Fibroblast of mammary gland (primary cell): Measurements from ENCODE around the gene MYBPH.

Experiments
- DNase-seq: peaks from one replicate; pipeline ENCODE4 v3.0.0-alpha.2; 2010; ENCODE audit warnings: low read depth
- H3K4me3 ChIP-seq: 2 replicates; pipeline ENCODE4 v1.5.1; 2011; ENCODE audit warnings: low read depth, mild to moderate bottlenecking, low read length, moderate library complexity; ENCODE audit not compliant: control insufficient read depth
- TF ChIP-seq, protein P1 (sequence below): conservative IDR thresholded peaks from 2 replicates; pipeline ENCODE4 v1.5.1; 2011; ENCODE audit warnings: low read depth, low read length, inconsistent platforms; ENCODE audit not compliant: control insufficient read depth, insufficient read depth

Gene MYBPH

DNA sequence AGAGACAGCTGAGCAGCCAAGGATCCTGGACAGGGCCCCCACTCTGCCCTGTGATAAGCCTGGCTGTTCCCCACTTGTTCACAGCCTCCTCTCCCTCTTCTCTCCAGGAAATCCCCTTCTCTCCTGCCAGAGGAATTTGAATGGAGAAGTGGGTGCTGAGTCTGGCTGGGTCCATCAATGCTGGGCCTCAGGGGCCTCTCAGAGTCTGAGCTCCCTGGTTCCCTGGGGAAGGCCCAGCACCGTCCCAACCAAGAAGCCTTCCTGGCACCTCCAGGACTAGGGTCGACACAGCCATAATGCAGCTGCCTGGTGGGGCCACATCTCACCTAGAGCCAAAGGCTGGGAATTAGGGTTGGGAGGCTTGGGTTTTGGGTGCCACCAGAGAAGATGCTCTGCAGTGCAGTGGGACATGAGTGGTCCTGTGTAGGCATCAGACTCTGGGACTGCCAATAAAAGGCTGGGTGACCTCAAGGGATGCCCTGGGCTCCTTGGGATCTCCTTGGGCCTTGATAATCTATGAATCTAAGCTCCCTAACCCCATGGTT is 2.5 kb downstream of the MYBPH start:
- no peak overlapping the region for H3K4me3 ChIP-seq
- TF ChIP-seq, protein P1, sequence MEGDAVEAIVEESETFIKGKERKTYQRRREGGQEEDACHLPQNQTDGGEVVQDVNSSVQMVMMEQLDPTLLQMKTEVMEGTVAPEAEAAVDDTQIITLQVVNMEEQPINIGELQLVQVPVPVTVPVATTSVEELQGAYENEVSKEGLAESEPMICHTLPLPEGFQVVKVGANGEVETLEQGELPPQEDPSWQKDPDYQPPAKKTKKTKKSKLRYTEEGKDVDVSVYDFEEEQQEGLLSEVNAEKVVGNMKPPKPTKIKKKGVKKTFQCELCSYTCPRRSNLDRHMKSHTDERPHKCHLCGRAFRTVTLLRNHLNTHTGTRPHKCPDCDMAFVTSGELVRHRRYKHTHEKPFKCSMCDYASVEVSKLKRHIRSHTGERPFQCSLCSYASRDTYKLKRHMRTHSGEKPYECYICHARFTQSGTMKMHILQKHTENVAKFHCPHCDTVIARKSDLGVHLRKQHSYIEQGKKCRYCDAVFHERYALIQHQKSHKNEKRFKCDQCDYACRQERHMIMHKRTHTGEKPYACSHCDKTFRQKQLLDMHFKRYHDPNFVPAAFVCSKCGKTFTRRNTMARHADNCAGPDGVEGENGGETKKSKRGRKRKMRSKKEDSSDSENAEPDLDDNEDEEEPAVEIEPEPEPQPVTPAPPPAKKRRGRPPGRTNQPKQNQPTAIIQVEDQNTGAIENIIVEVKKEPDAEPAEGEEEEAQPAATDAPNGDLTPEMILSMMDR, result no peak
- no peak for DNase-seq

DNA sequence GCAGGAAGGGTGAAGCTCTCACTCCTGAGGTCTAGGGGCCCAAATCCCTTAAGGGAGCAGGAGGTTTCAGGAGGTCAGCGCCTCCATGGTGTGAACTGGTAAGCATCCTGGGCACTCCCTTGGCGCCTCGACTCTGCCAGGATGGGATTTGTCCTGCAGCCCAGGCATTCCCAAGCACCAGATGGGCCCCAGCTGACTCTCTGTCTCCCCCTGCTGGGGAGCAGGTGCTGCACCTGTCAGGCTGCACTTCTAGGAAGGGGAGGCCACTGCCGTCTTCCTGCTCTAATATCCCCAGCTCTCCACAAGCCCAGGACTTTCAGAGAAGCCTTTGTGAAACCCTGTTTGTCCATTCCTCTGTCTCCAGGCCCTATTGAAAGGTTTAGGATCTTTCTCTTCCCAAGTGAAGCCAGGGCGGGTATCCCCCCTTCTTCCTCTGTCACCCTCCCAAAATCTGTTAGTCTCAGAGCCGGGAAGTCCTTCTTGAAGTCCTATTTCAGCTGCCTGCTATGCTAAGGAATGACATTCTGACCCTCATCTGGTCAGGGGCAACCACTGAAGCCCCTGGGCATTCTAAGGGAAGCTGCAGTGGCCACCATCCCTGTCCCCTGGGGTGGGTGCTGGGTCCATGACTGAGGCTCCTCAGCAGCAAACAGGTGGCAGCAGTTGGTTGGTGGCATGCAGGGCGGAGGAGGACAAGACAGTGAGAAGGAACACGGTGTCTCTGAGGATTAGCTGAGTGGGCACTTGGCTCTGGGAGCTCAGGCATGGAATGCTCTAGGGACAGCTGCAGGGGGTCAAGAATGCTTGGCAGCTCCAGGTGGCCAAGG is 3.2 kb downstream of the MYBPH start:
- TF ChIP-seq, protein P1, result peak; percentile 82
- H3K4me3 ChIP-seq, result no peak overlapping the region
- peak; percentile 50 for DNase-seq

GRCh38 chr1:203171341-203172183 is 4.1 kb downstream of the MYBPH start:
- TF ChIP-seq, protein P1, result no peak
- H3K4me3 ChIP-seq, result no peak overlapping the region
- no peak for DNase-seq

GRCh38 chr1:203170625-203171330 is 4.8 kb downstream of the MYBPH start:
- no peak overlapping the region for H3K4me3 ChIP-seq
- DNase-seq, result no peak
- TF ChIP-seq, protein P1, result no peak

DNA sequence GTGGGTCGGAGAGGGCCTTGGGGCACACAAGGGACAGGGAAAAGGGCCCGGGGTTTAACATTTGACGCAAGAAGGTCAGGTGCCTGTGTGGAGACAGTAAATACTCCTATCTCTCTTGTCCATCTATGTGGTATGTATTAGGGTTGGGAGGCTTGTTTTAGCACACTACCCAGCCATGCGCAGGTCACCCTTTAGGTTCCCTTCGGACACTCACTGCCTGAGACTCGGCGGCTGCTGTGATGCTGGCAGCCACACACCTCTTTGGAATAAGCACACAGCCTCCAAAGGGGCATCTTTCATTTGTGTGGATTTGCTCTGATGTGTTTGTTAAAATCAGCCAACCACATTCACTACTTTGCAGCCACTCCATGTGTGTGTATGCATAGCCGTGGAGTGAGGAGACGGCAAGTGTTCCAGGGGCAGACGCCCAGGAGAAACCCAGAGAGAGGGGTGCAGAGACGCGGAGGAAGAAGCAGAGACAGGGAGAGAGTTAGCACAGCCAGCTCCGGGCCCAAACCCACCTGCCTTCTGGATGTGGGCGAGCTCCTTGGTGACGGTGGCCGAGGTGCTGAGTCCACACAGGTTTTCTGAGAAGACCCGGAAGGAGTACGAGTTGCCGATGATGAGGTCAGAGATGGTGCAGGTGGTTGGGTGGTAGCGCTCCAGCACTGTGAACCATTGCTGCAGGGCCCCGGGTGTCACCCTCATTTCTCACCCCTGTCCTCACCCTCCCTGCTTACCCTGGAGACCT is 5.7 kb downstream of the MYBPH start:
- TF ChIP-seq, protein P1, result no peak
- DNase-seq, result no peak
- no peak overlapping the region for H3K4me3 ChIP-seq
